H1 (cell line): ENCODE measurements around the gene GID4. TPM values are rescaled to one million over a fixed set of nuclear protein-coding genes. Genes with fewer than 3 reads are reported as not detected.

Experiments used
- CTCF ChIA-PET: fragments of 300-600 bp; sonication (Branson Sonifier 250); formaldehyde crosslinking; loops from one replicate; lab custom pipeline; 2021; ENCODE audit not compliant: partially characterized antibody; lab: Charles Lee
- POLR2A ChIA-PET: fragments of 300-600 bp; sonication (Branson Sonifier 250); formaldehyde crosslinking; loops from one replicate; lab custom pipeline; 2021; ENCODE audit warnings: inconsistent platforms; ENCODE audit not compliant: partially characterized antibody; lab: Charles Lee
- DNase-seq, 2 experiments: peaks; one replicate each; pipeline versions ENCODE4 v3.0.0 to v3.0.0-alpha.2; 2010 to 2022; ENCODE audit warnings: low spot score in 2 of 2, low read depth in 1 of 2, mixed read lengths in 1 of 2
- FAIRE-seq: peaks from 2 replicates; lab custom pipeline; 2011; peaks lifted over from hg19 to GRCh38; lab: Jason Lieb, UNC
- H2AFZ ChIP-seq: 2 replicates; pipeline ENCODE4 v1.8.1; 2012; ENCODE audit warnings: low read length, inconsistent platforms
- H2AK5ac ChIP-seq: 2 replicates; pipeline ENCODE4 v1.6.1; 2013; ENCODE audit warnings: low read depth, low read length
- H2BK120ac ChIP-seq: replicated peaks from 2 replicates; pipeline ENCODE3; 2013; ENCODE audit warnings: low read depth, low read length, inconsistent platforms
- H2BK12ac ChIP-seq: 2 replicates; pipeline ENCODE4 v1.6.1; 2013; ENCODE audit warnings: low read depth, low read length
- H2BK15ac ChIP-seq: 2 replicates; pipeline ENCODE4 v1.6.1; 2013; ENCODE audit warnings: low read length
- H2BK20ac ChIP-seq: 2 replicates; pipeline ENCODE4 v1.6.1; 2013; ENCODE audit warnings: low read length
- H2BK5ac ChIP-seq: 2 replicates; pipeline ENCODE4 v1.6.1; 2013; ENCODE audit warnings: low read depth, low read length
- H3K14ac ChIP-seq: 2 replicates; pipeline ENCODE4 v1.6.1; 2013; ENCODE audit warnings: inconsistent platforms; ENCODE audit not compliant: insufficient read length
- H3K18ac ChIP-seq: 2 replicates; pipeline ENCODE4 v1.6.1; 2013; ENCODE audit warnings: low read length; ENCODE audit errors: extremely low read depth
- H3K23ac ChIP-seq: 2 replicates; pipeline ENCODE4 v1.6.1; 2013; ENCODE audit warnings: inconsistent platforms; ENCODE audit not compliant: insufficient read length
- H3K23me2 ChIP-seq: 2 replicates; pipeline ENCODE4 v1.6.1; 2013; ENCODE audit warnings: low read depth, low read length
- H3K27ac ChIP-seq: 2 replicates; pipeline ENCODE4 v1.6.1; 2011; ENCODE audit warnings: low read depth, low read length, inconsistent platforms
- H3K27me3 ChIP-seq, 4 experiments: replicated peaks in 1 of 4; 1 replicate in 1 of 4; 2 replicates in 3 of 4; pipeline versions ENCODE4 v1.6.1 to v1.8.1; 2011 to 2013; ENCODE audit warnings: low read length in 3 of 4, mild to moderate bottlenecking in 3 of 4, inconsistent platforms in 2 of 4, mixed read lengths in 2 of 4, moderate library complexity in 1 of 4; ENCODE audit not compliant: control insufficient read depth in 3 of 4, insufficient read depth in 3 of 4; ENCODE audit errors: extremely low read depth in 1 of 4
- H3K36me3 ChIP-seq, 4 experiments: 2 replicates each; pipeline versions ENCODE4 v1.6.1 to v1.8.1; 2011 to 2013; ENCODE audit warnings: mild to moderate bottlenecking in 4 of 4, low read length in 3 of 4, moderate library complexity in 2 of 4, control low read depth in 1 of 4, inconsistent platforms in 1 of 4; ENCODE audit not compliant: insufficient read depth in 4 of 4, control insufficient read depth in 2 of 4
- H3K4ac ChIP-seq: replicated peaks from 2 replicates; pipeline ENCODE3; 2013; ENCODE audit warnings: low read length, low read depth, mixed read lengths, inconsistent platforms; ENCODE audit not compliant: insufficient read length
- H3K4me1 ChIP-seq, 4 experiments: replicated peaks in 1 of 4; 1 replicate in 1 of 4; 2 replicates in 3 of 4; pipeline versions ENCODE4 v1.6.1 to v1.8.1; 2011 to 2013; ENCODE audit warnings: low read length in 3 of 4, inconsistent platforms in 2 of 4, mixed read lengths in 1 of 4; ENCODE audit not compliant: insufficient read depth in 4 of 4, control insufficient read depth in 3 of 4
- H3K4me2 ChIP-seq, 2 experiments: 2 replicates each; pipeline versions ENCODE4 v1.6.1 to v1.8.1; 2011 to 2013; ENCODE audit warnings: low read depth in 2 of 2, low read length in 2 of 2, control low read depth in 1 of 2, inconsistent platforms in 1 of 2, mild to moderate bottlenecking in 1 of 2; ENCODE audit not compliant: insufficient read depth in 1 of 2
- H3K4me3 ChIP-seq, 4 experiments: fragments of 200-600, 300-600 bp in 1 of 4; sonication (generic), shearing (Covaris generic), sonication (Bioruptor Twin) in 1 of 4; 2 replicates each; pipeline versions ENCODE4 v1.5.1 to v1.8.1; 2011 to 2016; ENCODE audit warnings: low read length in 4 of 4, low read depth in 3 of 4, control low read depth in 2 of 4, inconsistent platforms in 2 of 4, mild to moderate bottlenecking in 2 of 4, mixed read lengths in 1 of 4, moderate library complexity in 1 of 4; ENCODE audit not compliant: insufficient read depth in 2 of 4; ENCODE audit errors: extremely low read depth in 1 of 4
- H3K56ac ChIP-seq: replicated peaks from 2 replicates; pipeline ENCODE3; 2013; ENCODE audit warnings: low read depth, mild to moderate bottlenecking, mixed read lengths, low read length, inconsistent platforms; ENCODE audit not compliant: insufficient read length
- H3K79me1 ChIP-seq: 2 replicates; pipeline ENCODE4 v1.6.1; 2013; ENCODE audit warnings: low read depth, low read length, control low read depth
- H3K79me2 ChIP-seq, 2 experiments: 2 replicates each; pipeline versions ENCODE4 v1.6.1 to v1.8.1; 2012 to 2013; ENCODE audit warnings: low read length in 2 of 2, mild to moderate bottlenecking in 2 of 2, inconsistent platforms in 1 of 2; ENCODE audit not compliant: insufficient read depth in 2 of 2, control insufficient read depth in 1 of 2
- H3K9ac ChIP-seq, 4 experiments: replicated peaks in 1 of 4; 1 replicate in 1 of 4; 2 replicates in 3 of 4; pipeline versions ENCODE4 v1.6.1 to v1.8.1; 2011 to 2013; ENCODE audit warnings: low read depth in 3 of 4, low read length in 3 of 4, control low read depth in 2 of 4, mild to moderate bottlenecking in 2 of 4, moderate library complexity in 2 of 4, inconsistent platforms in 1 of 4; ENCODE audit errors: extremely low read depth in 1 of 4
- H3K9me3 ChIP-seq, 2 experiments: 2 replicates each; pipeline versions ENCODE4 v1.6.1 to v1.8.1; 2012 to 2013; ENCODE audit warnings: mild to moderate bottlenecking in 2 of 2, moderate library complexity in 2 of 2, control low read depth in 1 of 2, inconsistent platforms in 1 of 2, low read depth in 1 of 2, low read length in 1 of 2, mixed read lengths in 1 of 2; ENCODE audit not compliant: insufficient read depth in 2 of 2
- H4K20me1 ChIP-seq, 2 experiments: replicated peaks in 1 of 2; 2 replicates each; pipeline versions ENCODE3 to v1.8.1; 2011 to 2013; ENCODE audit warnings: inconsistent platforms in 2 of 2, low read length in 2 of 2, mild to moderate bottlenecking in 1 of 2; ENCODE audit not compliant: insufficient read depth in 2 of 2, control insufficient read depth in 1 of 2
- H4K5ac ChIP-seq: 2 replicates; pipeline ENCODE4 v1.6.1; 2013; ENCODE audit warnings: low read length, low read depth, mixed read lengths, inconsistent platforms; ENCODE audit not compliant: insufficient read length
- H4K8ac ChIP-seq: 2 replicates; pipeline ENCODE4 v1.8.0; 2013; ENCODE audit warnings: mild to moderate bottlenecking, moderate library complexity, low read length, inconsistent platforms; ENCODE audit not compliant: insufficient read depth; ENCODE audit errors: extremely low read depth
- H4K91ac ChIP-seq: replicated peaks from 2 replicates; pipeline ENCODE3; 2013; ENCODE audit warnings: low read length, mixed read lengths, inconsistent platforms; ENCODE audit not compliant: insufficient read length
- BRCA1 ChIP-seq: IDR thresholded peaks from 2 replicates; pipeline ENCODE4 v1.6.1; 2012; ENCODE audit warnings: low read depth, low read length, improper control_type of control experiment
- CBX5 ChIP-seq: fragments of 300-800, 300-1000 bp; sonication (generic); IDR thresholded peaks from 2 replicates; pipeline ENCODE4 v1.7.1; 2016; ENCODE audit warnings: antibody characterized with exemption, low read length, low read depth
- CEBPB ChIP-seq: IDR thresholded peaks from 2 replicates; pipeline ENCODE4 v1.6.1; 2012; ENCODE audit warnings: low read depth, low read length
- FOSL1 ChIP-seq: IDR thresholded peaks from 2 replicates; pipeline ENCODE4 v1.6.1; 2011; ENCODE audit warnings: mild to moderate bottlenecking, low read depth, low read length, moderate library complexity; ENCODE audit not compliant: insufficient read depth
- GABPA ChIP-seq: IDR thresholded peaks from 2 replicates; pipeline ENCODE4 v1.6.1; 2011; ENCODE audit warnings: mild to moderate bottlenecking, low read length, moderate library complexity, borderline replicate concordance; ENCODE audit not compliant: insufficient read depth
- TCF12 ChIP-seq: IDR thresholded peaks from 2 replicates; pipeline ENCODE4 v1.6.1; 2011; ENCODE audit warnings: low read depth, mild to moderate bottlenecking, low read length
- WGBS, 2 experiments: shearing (Covaris generic) in 1 of 2; methylation state at CpG; one replicate each; pipeline versions ENCODE4 v1.1.6 to v1.1.7; 2013 to 2015; ENCODE audit warnings: low lambda C conversion rate in 2 of 2, mixed read lengths in 2 of 2, inconsistent platforms in 1 of 2, low coverage in 1 of 2, missing lambda C conversion rate in 1 of 2; ENCODE audit not compliant: insufficient replicate concordance in 2 of 2, insufficient coverage in 1 of 2, insufficient read length in 1 of 2; ENCODE audit errors: extremely low coverage in 1 of 2, missing lambda C conversion rate in 1 of 2; 5-methylcytosine and 5-hydroxymethylcytosine counted together
- polyA plus RNA-seq, 7 experiments: library from polyadenylated mRNA; depleted of rRNA in 3 of 7; stranded (reverse) in 5 of 7; unstranded in 2 of 7; fragments of >200 nt in 5 of 7; fragments of 200-250 nt in 2 of 7; gene quantifications; 1 replicate in 5 of 7; 2 replicates in 1 of 7; 4 replicates in 1 of 7; pipeline versions ENCODE4 v1.2.1 to v1.2.3, GENCODE V29; 2011 to 2013; ENCODE audit warnings: missing spikeins in 2 of 7, mixed read lengths in 2 of 7
- total RNA-seq: library from RNA; stranded (reverse); fragmentation: NEBNext Ultra II Directional; extraction: Animal tissue kit (Norgen Biotek cat#: 25700); gene quantifications from 2 replicates; pipeline ENCODE4 v1.2.1, GENCODE V29; 2021

GID4 gene
- total and polyA plus RNA-seq, 2 of the 8 experiments (the other 6 are each of a cell fraction or from before 2014, with no cell fraction given) = 5.6 to 15.0 TPM

- Histone ChIP-seq H3K79me2 (no peaks in the 10 kb centered on the region), H3K79me1 (peaks cover 2% of the 10 kb centered on the region; the same call in 1 of the 2 replicates), H3K9ac (no peak overlapping the region), H3K4me2 (no peak overlapping the region), H2BK120ac (no peak overlapping the region), H2BK15ac (no peak overlapping the region), H2BK5ac (no peak overlapping the region), H3K14ac (no peak overlapping the region), H2BK20ac (no peak overlapping the region), H3K9me3 (no peaks in the 10 kb centered on the region), H3K56ac (no peak overlapping the region), H4K8ac (no peak overlapping the region), H4K5ac (no peak overlapping the region), H4K20me1 (no peaks in the 10 kb centered on the region), H2AK5ac (no peak overlapping the region), H3K4me3 (no peak overlapping the region), H4K91ac (no peak overlapping the region), H3K4me1 (no peaks in the 10 kb centered on the region), H3K18ac (no peak overlapping the region), H3K27ac (no peak overlapping the region), H3K23me2 (no peaks in the 10 kb centered on the region), H2AFZ (no peak overlapping the region), H3K27me3 (no peaks in the 10 kb centered on the region; a peak in 1 of 7 replicates), H3K23ac (no peak overlapping the region), H2BK12ac (no peak overlapping the region), H3K36me3 (no peaks in the 10 kb centered on the region; a peak in 1 of 8 replicates), H3K4ac (no peak overlapping the region)
- no peak for DNase-seq
- 86% methylated on average over 11 of the region's 11 CpGs; no CpG with 5 or more reads in 1 of the 2 experiments for WGBS, 2 experiments
- POLR2A ChIA-PET = no interaction called here
- no peak for FAIRE-seq
- CTCF ChIA-PET = interaction anchor here (0.6 to 5.2 kb wide), 11 partner anchors 7 to 278 kb away, joined by 3 to 28 read pairs (median 3); partner anchors contain the start of genes ATPAF2 and GID4
- TF ChIP-seq CBX5 (no peak), BRCA1 (no peak), CEBPB (no peak), GABPA (no peak), FOSL1 (no peak), TCF12 (no peak)
Observed at GRCh38 chr17:18025945-18026776, 13.0 kb upstream of the GID4 start.
